Retinal pigment epithelial cell (primary cell): Measurements from ENCODE around the gene LYZL4.

Experiments used
- DNase-seq: peaks from one replicate; pipeline ENCODE4 v3.0.0-alpha.2; 2010; ENCODE audit warnings: low read depth
- H3K4me3 ChIP-seq: 2 replicates; pipeline ENCODE4 v1.5.1; 2011; ENCODE audit warnings: mild to moderate bottlenecking, low read length, control low read depth, moderate library complexity
- CTCF ChIP-seq: conservative IDR thresholded peaks from 2 replicates; pipeline ENCODE4 v1.5.1; 2011; ENCODE audit warnings: low read depth, low read length, control low read depth, inconsistent platforms

LYZL4 gene

GRCh38 chr3:42412526-42413155 lies 2.2 kb upstream of the LYZL4 start:
- DNase-seq: no peak
- no peak for TF ChIP-seq CTCF
- H3K4me3 ChIP-seq: no peak overlapping the region

GRCh38 chr3:42411429-42411828 lies 1.0 kb upstream of the LYZL4 start:
- no peak overlapping the region for H3K4me3 ChIP-seq
- TF ChIP-seq CTCF: no peak
- no peak for DNase-seq

GRCh38 chr3:42408156-42408555 lies 2.3 kb downstream of the LYZL4 start:
- no peak for DNase-seq
- no peak for TF ChIP-seq CTCF

GRCh38 chr3:42406727-42407450 lies 3.5 kb downstream of the LYZL4 start:
- DNase-seq: no peak
- no peak for TF ChIP-seq CTCF

More at GRCh38 chr3:42408156-42408555, 2.3 kb downstream of the LYZL4 start:
- H3K4me3 ChIP-seq: no peak overlapping the region

GRCh38 chr3:42405857-42406256 lies 4.6 kb downstream of the LYZL4 start:
- H3K4me3 ChIP-seq: no peak overlapping the region
- TF ChIP-seq CTCF: no peak
- no peak for DNase-seq

More at GRCh38 chr3:42406727-42407450, 3.5 kb downstream of the LYZL4 start:
- no peak overlapping the region for H3K4me3 ChIP-seq

- no peak for TF ChIP-seq CTCF
- no peak overlapping the region for H3K4me3 ChIP-seq
- DNase-seq: no peak
Measured at GRCh38 chr3:42403737-42404136, 6.7 kb downstream of the LYZL4 start.
